ENCODE results near the gene PAPOLB. TPM values are rescaled to one million over a fixed set of nuclear protein-coding genes. Genes with fewer than 3 reads are reported as not detected.
A peak's percentile ranks its signal among the peaks of the same experiment; 100 is the strongest.

PAPOLB gene
- total and polyA plus RNA-seq, 9 donors, result 0.04 to 0.22 (median 0.06) TPM; not detected in 3

DNA sequence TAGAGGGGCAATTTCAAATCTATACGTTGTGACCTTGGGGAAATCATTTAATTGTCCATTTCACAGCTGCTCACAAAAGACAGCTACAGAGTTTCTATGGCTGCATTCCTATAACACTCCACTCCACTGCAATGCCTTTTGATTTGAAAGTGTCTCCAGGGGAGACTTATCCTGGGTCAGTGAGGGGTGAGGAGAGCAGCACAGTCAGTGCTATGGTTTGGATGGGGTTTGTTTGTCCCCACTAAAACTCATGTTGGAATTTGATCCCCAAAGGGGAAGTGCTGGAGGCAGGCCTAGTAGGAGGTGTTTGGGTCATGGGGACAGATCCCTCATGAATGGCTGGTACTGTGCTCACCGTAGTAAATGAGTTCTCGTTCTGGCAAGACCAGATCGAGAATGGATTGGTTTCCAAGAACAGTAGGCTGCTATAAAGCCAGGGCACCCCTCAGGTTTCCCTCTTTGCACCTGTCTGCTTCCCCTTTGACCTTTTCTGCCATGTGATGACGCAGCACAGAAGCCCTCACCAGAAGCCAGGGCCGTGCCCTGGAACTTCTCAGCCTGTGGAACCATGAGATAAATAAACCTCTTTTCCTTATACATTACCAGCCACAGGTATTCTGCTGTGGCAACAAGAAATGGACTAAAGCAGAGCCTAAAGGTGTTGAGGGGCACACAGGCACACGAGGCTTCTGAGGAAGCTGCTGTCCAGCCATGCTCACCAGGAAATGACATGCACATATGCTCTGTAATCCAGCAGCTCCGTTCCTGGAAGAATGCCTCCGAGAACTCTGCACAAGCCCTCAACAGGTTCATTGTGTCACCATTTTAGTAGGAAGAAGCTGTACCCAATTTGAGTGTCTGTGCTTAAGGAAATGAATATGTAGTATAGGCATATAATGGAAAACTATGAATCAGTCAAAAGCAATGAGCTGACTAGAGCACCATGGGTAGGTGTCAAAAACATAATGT, 5.0 kb upstream of the PAPOLB start:
- DNase-seq, result no peak
- 57% methylated on average over 6 of the region's 9 CpGs for WGBS (ENCODE audit: insufficient coverage)
- Histone ChIP-seq H3K36me3 (ENCODE audit: control insufficient read depth, insufficient read depth, low read length) (no peaks in the 10 kb centered on the region), H3K9me3 (replicated peaks; ENCODE audit: control insufficient read depth, low read depth, low read length) (peaks cover 19% of the 10 kb centered on the region), H3K27me3 (ENCODE audit: control insufficient read depth, insufficient read depth, low read length) (peaks cover 6% of the 10 kb centered on the region), H3K4me1 (ENCODE audit: control insufficient read depth, insufficient read depth, low read length) (peaks cover 2% of the 10 kb centered on the region), H3K27ac (ENCODE audit: low read length) (no peak overlapping the region), H3K4me3 (ENCODE audit: low read length) (no peak overlapping the region)

DNA sequence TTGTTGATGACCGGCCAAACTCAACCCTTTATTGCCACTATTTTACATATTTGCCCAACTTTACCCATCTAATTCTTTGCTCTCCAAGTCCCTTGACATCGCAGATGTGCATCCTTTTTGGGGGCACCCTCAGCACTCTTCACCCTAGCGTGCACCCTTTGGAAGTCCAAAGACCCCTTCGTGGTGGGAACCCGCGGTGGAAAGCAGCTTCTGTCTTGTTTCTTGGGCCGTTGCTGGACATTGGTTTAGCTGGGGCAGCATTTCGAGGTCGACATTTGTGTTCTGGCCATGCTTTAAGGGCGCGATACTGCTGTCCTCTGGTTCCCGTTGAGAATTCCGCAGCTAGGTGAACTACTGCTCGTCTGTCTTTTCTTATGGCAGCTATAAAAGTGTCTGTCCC, 326 bp upstream of the PAPOLB start:
- peaks cover 10% of the 10 kb centered on the region for H3K27me3 ChIP-seq (ENCODE audit: control insufficient read depth, insufficient read depth, low read length)
- no peak overlapping the region for H3K4me3 ChIP-seq (ENCODE audit: low read length)
- 83% methylated on average over 14 of the region's 14 CpGs for WGBS (ENCODE audit: insufficient coverage)
- peaks cover 3% of the 10 kb centered on the region for H3K4me1 ChIP-seq (ENCODE audit: control insufficient read depth, insufficient read depth, low read length)
- no peak for DNase-seq
- H3K27ac ChIP-seq (ENCODE audit: low read length), result no peak overlapping the region
- H3K9me3 ChIP-seq (replicated peaks; ENCODE audit: control insufficient read depth, low read depth, low read length), result peaks cover 23% of the 10 kb centered on the region
- H3K36me3 ChIP-seq (ENCODE audit: control insufficient read depth, insufficient read depth, low read length), result no peaks in the 10 kb centered on the region

- Histone ChIP-seq H3K27me3 (ENCODE audit: control insufficient read depth, insufficient read depth, low read length) (peaks cover 10% of the 10 kb centered on the region), H3K27ac (ENCODE audit: low read length) (no peak overlapping the region), H3K9me3 (replicated peaks; ENCODE audit: control insufficient read depth, low read depth, low read length) (peaks cover 23% of the 10 kb centered on the region), H3K4me3 (ENCODE audit: low read length) (peak overlapping the region; percentile 37), H3K4me1 (ENCODE audit: control insufficient read depth, insufficient read depth, low read length) (peaks cover 3% of the 10 kb centered on the region), H3K36me3 (ENCODE audit: control insufficient read depth, insufficient read depth, low read length) (no peaks in the 10 kb centered on the region)
- DNase-seq, result no peak
- WGBS (ENCODE audit: insufficient coverage), result 81% methylated on average over 8 of the region's 11 CpGs
Observed at GRCh38 chr7:4861227-4861626, 603 bp downstream of the PAPOLB start.

- H3K27me3 ChIP-seq (ENCODE audit: control insufficient read depth, insufficient read depth, low read length), result peaks cover 8% of the 10 kb centered on the region
- H3K4me1 ChIP-seq (ENCODE audit: control insufficient read depth, insufficient read depth, low read length), result peaks cover 3% of the 10 kb centered on the region
- no peak overlapping the region for H3K4me3 ChIP-seq (ENCODE audit: low read length)
- H3K27ac ChIP-seq (ENCODE audit: low read length), result no peak overlapping the region
- peaks cover 12% of the 10 kb centered on the region for H3K9me3 ChIP-seq (replicated peaks; ENCODE audit: control insufficient read depth, low read depth, low read length)
- no peak for DNase-seq
- no peaks in the 10 kb centered on the region for H3K36me3 ChIP-seq (ENCODE audit: control insufficient read depth, insufficient read depth, low read length)
- 71% methylated on average over 1 of the region's 3 CpGs for WGBS (ENCODE audit: insufficient coverage)
Observed at GRCh38 chr7:4857189-4857588, 4.6 kb downstream of the PAPOLB start.

GRCh38 chr7:4856336-4857057, 5.3 kb downstream of the PAPOLB start:
- Histone ChIP-seq H3K9me3 (replicated peaks; ENCODE audit: control insufficient read depth, low read depth, low read length) (peaks cover 8% of the 10 kb centered on the region), H3K27me3 (ENCODE audit: control insufficient read depth, insufficient read depth, low read length) (peaks cover 1% of the 10 kb centered on the region), H3K4me3 (ENCODE audit: low read length) (no peak overlapping the region), H3K27ac (ENCODE audit: low read length) (no peak overlapping the region), H3K36me3 (ENCODE audit: control insufficient read depth, insufficient read depth, low read length) (no peaks in the 10 kb centered on the region), H3K4me1 (ENCODE audit: control insufficient read depth, insufficient read depth, low read length) (no peaks in the 10 kb centered on the region)
- 40% methylated on average over 1 of the region's 10 CpGs for WGBS (ENCODE audit: insufficient coverage)
- no peak for DNase-seq

- no peak overlapping the region for H3K4me3 ChIP-seq (ENCODE audit: low read length)
- H3K36me3 ChIP-seq (ENCODE audit: control insufficient read depth, insufficient read depth, low read length), result no peaks in the 10 kb centered on the region
- no peaks in the 10 kb centered on the region for H3K27me3 ChIP-seq (ENCODE audit: control insufficient read depth, insufficient read depth, low read length)
- no peak for DNase-seq
- H3K27ac ChIP-seq (ENCODE audit: low read length), result no peak overlapping the region
- H3K4me1 ChIP-seq (ENCODE audit: control insufficient read depth, insufficient read depth, low read length), result no peaks in the 10 kb centered on the region
- H3K9me3 ChIP-seq (replicated peaks; ENCODE audit: control insufficient read depth, low read depth, low read length), result peaks cover 2% of the 10 kb centered on the region
- WGBS (ENCODE audit: insufficient coverage), result no CpG with 5 or more reads among the region's 6 CpGs
Observed at GRCh38 chr7:4854916-4855315, 6.9 kb downstream of the PAPOLB start.

GRCh38 chr7:4851459-4852422, 10.1 kb downstream of the PAPOLB start:
- DNase-seq, result no peak
- Histone ChIP-seq H3K27me3 (ENCODE audit: control insufficient read depth, insufficient read depth, low read length) (no peaks in the 10 kb centered on the region), H3K4me1 (ENCODE audit: control insufficient read depth, insufficient read depth, low read length) (no peaks in the 10 kb centered on the region), H3K4me3 (ENCODE audit: low read length) (no peak overlapping the region), H3K27ac (ENCODE audit: low read length) (no peak overlapping the region), H3K36me3 (ENCODE audit: control insufficient read depth, insufficient read depth, low read length) (no peaks in the 10 kb centered on the region), H3K9me3 (replicated peaks; ENCODE audit: control insufficient read depth, low read depth, low read length) (peaks cover 2% of the 10 kb centered on the region)
- 78% methylated on average over 5 of the region's 6 CpGs for WGBS (ENCODE audit: insufficient coverage)

- H3K27ac ChIP-seq (ENCODE audit: low read length), result no peak overlapping the region
- 87% methylated on average over 6 of the region's 8 CpGs for WGBS (ENCODE audit: insufficient coverage)
- no peaks in the 10 kb centered on the region for H3K36me3 ChIP-seq (ENCODE audit: control insufficient read depth, insufficient read depth, low read length)
- H3K4me3 ChIP-seq (ENCODE audit: low read length), result no peak overlapping the region
- no peaks in the 10 kb centered on the region for H3K4me1 ChIP-seq (ENCODE audit: control insufficient read depth, insufficient read depth, low read length)
- DNase-seq, result no peak
- no peaks in the 10 kb centered on the region for H3K27me3 ChIP-seq (ENCODE audit: control insufficient read depth, insufficient read depth, low read length)
- peaks cover 2% of the 10 kb centered on the region for H3K9me3 ChIP-seq (replicated peaks; ENCODE audit: control insufficient read depth, low read depth, low read length)
Observed at GRCh38 chr7:4850262-4850795, 11.5 kb downstream of the PAPOLB start.

- no peak for DNase-seq
- no peaks in the 10 kb centered on the region for H3K4me1 ChIP-seq (ENCODE audit: control insufficient read depth, insufficient read depth, low read length)
- no CpG with 5 or more reads among the region's 4 CpGs for WGBS (ENCODE audit: insufficient coverage)
Observed at GRCh38 chr7:4849390-4849789, 12.4 kb downstream of the PAPOLB start.

More at GRCh38 chr7:4849390-4849789, 12.4 kb downstream of the PAPOLB start:
- Histone ChIP-seq H3K27me3 (ENCODE audit: control insufficient read depth, insufficient read depth, low read length) (no peaks in the 10 kb centered on the region), H3K9me3 (replicated peaks; ENCODE audit: control insufficient read depth, low read depth, low read length) (peaks cover 2% of the 10 kb centered on the region), H3K36me3 (ENCODE audit: control insufficient read depth, insufficient read depth, low read length) (no peaks in the 10 kb centered on the region), H3K4me3 (ENCODE audit: low read length) (no peak overlapping the region), H3K27ac (ENCODE audit: low read length) (no peak overlapping the region)
